ENCODE measurements around the gene HLA-DQA1.
"Not testable (repeated sequence)": the region's sequence is repeated elsewhere in the genome, so short reads cannot be mapped to it uniquely, and the experiment has no call there.

HLA-DQA1 gene

DNA sequence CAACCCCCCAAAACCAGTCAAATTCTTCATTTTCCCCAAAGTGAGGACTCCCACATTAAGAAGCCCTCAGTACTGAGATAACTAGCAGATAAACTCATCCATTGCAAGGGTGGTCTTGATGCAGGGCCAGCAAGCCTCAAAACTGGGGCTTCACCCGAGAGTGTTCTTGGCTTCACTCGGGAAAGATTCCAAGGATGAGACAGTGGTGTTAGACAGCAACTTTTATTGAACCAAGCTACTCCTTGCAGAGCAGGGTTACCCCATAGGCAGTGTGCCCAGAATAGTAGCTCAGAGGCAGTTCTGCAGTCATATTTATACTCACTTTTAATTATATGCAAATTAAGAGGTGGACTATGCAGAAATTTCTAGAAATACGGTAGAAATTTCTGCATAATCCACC is 15.8 kb upstream of the HLA-DQA1 start:
- in situ Hi-C loops (cut with MboI; ENCODE audit: low sequenced_read_pairs): no loop called here

DNA sequence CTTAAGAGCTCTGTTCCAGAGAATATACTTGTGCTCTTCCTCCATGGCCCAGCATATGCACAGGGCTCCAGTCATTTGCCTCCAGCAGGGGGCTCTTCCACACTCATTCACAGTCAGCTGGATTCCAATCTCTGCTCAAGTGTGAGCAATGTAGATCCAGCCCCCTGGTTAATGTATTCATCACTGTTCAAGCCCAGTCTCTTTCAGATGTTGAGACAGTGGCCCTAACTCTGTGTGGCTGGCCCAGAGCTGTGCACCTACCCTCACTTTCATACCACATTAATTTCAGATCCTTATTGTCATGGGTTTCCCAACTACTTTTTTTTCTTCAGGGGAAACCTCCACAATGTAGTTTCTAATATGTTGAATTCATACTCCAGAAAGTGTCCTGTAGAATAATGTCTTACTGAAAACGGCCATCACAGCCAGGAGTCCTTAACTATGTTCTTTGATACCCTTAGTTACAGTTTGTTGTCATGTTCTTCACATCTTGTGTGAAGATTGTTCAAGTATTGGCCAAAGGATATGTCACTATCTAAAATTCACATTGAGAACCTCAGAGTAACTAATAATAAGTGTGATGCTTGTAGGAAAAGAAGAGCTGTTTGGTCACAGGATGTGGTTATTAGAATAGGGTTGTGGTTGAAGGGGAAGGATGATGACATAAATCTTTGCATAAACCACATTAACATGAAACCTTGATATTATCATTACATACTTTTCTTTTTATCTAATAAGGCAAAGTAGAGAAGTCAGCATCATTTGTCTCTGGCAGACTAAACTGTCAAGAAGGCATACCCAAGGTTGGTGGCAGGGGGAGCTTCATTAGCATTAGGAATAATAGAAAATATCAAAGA is 14.4 kb upstream of the HLA-DQA1 start:
- in situ Hi-C loops (cut with MboI; ENCODE audit: low sequenced_read_pairs): no loop called here

DNA sequence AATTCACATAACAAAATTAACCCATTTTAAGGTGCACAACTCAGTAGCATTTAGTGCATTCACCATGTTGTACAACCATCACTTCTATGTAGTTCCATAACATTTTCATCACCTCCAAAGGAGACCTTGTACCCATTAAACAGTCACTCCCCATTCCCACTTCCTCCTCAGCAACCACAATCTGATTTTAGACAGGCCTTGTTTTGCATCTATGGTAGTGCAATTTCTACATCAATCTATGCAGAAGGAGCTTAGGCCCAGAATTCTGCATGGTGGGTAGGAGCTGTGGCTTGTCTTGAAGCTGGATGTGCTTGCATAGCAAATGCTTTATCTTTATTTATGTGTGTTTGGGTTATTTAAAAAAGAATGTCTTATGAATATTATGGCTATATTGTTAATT is 13.5 kb upstream of the HLA-DQA1 start:
- in situ Hi-C loops (cut with MboI; ENCODE audit: low sequenced_read_pairs): no loop called here

DNA sequence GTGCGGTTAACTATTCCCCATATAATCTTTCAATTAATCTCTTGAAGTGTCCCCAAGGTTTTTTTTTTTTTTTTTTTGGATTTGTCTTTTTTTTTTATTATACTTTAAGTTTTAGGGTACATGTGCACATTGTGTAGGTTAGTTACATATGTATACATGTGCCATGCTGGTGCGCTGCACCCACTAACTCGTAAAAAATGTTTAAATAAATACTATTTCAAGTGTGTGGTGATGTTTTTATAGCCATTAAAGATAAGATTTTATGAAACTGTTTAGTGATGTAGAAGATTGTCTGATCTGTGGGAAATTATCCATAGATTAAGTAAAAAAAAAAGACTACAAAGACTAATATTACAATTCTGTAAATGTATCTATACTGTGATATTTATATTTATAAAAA is 12.6 kb upstream of the HLA-DQA1 start:
- in situ Hi-C loops (cut with MboI; ENCODE audit: low sequenced_read_pairs): no loop called here

DNA sequence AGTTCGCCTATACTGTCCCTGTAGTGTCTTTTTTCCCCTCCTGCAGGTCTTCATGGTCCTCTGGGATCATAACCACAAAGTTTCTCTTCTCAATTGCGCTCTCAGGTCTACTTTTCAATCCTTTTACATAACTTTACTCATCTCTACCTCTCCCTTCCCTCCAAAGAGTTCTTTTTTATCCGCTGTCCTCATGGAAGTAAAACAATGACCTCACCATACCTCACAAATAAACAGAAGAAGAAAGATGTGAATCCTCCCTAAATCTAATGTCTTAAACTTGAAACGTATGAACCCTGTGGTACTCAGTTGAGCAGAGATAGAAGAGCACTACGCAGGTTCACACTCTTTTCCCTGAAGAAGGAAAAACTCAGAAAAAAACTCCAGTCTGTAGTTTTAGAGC is 12.1 kb upstream of the HLA-DQA1 start:
- in situ Hi-C loops (cut with MboI; ENCODE audit: low sequenced_read_pairs): no loop called here

DNA sequence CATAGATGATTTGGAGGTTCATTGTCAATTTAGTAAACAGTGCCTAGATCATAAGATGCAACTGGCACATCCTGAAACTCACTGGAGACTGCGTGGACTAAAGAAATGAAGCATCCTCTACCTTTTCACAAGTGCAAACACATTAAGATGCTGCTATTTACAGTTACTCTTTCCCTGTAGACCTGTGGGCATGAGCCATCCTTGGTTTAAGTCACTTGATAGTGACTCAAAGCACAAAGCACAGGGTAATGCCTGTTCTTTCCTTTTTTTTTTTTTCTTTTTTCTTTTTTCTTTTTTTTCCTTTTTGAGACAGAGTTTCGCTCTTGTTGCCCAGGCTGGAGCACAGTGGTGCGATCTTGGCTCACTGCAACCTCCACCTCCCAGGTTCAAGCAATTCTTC is 10.0 kb upstream of the HLA-DQA1 start:
- in situ Hi-C loops (cut with MboI; ENCODE audit: low sequenced_read_pairs): no loop called here

DNA sequence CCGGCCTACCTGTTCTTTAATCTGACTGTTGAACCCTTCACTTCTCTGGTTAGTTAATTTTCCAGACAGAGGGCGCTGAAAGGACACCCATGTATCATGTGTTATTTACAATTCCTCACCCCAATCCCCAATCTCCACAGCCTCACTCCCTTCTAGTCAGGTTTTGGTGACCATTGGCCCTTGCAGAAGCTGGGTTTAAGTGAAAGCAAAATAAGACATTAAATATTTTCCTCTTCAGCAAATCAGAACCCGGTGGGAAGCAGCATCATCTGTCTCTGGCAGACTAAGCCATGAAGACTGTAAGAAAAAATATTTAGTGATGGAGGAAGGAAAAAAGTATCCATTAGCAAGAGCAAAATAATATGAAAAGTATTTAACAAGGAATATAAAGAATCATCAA is 9.4 kb upstream of the HLA-DQA1 start:
- in situ Hi-C loops (cut with MboI; ENCODE audit: low sequenced_read_pairs): no loop called here

DNA sequence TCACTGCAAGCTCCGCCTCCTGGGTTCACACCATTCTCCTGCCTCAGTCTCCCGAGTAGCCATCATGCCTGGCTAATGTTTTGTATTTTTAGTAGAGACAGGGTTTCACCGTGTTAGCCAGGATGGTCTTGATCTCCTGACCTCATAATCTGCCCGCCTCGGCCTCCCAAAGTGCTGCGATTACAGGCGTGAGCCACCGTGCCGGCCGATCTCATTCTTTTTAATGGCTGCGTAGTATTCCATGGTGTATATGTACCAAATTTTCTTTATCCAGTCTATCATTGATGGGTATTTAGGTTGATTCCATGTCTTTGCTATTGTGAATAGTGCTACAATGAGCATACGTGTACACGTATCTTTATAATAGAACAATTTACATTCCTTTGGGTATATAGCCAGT is 7.4 kb upstream of the HLA-DQA1 start:
- in situ Hi-C loops (cut with MboI; ENCODE audit: low sequenced_read_pairs): not testable (repeated sequence)

DNA sequence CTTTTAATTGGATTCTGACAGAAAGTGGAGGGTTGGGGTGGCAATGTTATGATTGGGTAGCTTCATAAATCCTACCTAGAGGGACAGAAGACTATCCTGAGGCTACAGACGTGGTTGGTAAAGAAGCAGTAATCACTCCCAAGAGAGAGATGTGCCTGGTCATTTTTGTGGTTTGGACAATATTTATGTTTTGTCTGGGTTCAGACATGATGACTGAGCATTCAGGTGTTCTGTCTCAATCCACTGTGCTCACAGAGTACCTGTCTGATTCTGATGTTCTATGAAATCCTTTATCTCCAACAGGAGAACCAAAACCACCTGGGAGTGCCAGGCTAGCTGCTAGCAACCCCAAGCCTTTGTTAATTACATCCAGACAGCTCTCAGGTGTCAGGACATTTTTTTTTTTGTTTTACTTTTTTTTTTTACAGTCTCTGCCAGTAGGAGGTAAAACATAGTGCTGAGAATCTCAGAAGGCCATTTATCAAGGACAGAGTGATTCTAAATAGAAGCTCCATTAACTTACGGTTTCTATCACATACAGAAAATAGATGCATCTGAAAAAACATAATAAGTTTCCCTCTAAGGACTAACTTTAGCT is 1.6 kb upstream of the HLA-DQA1 start:
- in situ Hi-C loops (cut with MboI; ENCODE audit: low sequenced_read_pairs): no loop called here

DNA sequence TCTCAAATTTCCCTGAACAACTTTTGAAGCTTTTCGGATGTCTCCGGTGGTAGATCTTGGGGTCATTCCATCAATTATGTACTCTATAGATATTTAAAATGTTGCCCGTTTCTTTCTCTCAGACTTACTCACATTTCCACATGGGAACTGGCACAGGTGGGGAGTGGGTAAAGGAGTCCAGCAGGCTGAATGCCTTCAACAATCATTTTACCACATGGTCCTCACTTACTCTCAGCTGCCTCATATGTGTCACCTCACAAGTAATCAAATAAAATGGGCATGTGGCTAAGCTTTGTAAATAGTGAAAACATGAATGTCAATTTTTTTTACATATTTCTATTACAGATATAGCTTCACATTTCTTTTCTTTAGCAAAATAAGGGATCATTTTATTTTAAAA is 677 bp downstream of the HLA-DQA1 start:
- in situ Hi-C loops (cut with MboI; ENCODE audit: low sequenced_read_pairs): no loop called here

DNA sequence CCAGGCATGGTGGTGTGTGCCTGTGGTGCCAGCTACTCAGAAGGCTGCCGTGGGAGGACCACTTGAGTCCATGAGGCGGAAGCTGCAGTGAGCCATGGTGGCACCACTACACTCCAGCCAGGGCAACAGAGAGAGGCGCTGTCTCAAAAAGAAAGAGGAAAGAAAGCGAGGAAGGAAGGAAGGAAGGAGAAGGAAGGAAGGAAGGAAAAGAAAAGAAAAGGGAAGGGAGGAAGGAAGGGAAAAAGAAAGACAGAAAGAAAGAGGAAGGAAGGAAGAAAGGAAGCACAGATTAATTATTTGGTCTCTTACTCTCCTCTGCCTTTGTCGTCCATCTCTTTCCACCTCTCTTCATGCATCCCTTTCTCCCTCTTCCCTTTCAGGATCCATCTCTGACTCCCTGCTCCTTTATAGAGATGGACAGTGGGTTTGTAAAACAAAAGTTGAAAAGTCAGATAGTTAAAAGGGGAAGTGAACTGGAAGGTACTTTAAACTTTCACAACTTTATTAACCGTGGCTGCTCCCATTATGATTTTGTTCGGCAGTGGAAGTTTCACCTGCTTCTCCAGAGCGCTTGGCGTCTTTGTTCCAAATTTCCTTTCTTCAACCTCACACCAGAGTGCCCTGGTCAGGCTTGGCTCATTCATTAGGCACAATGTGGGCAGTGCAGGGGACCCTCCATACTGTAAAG is 1.5 kb downstream of the HLA-DQA1 start:
- in situ Hi-C loops (cut with MboI; ENCODE audit: low sequenced_read_pairs): no loop called here

DNA sequence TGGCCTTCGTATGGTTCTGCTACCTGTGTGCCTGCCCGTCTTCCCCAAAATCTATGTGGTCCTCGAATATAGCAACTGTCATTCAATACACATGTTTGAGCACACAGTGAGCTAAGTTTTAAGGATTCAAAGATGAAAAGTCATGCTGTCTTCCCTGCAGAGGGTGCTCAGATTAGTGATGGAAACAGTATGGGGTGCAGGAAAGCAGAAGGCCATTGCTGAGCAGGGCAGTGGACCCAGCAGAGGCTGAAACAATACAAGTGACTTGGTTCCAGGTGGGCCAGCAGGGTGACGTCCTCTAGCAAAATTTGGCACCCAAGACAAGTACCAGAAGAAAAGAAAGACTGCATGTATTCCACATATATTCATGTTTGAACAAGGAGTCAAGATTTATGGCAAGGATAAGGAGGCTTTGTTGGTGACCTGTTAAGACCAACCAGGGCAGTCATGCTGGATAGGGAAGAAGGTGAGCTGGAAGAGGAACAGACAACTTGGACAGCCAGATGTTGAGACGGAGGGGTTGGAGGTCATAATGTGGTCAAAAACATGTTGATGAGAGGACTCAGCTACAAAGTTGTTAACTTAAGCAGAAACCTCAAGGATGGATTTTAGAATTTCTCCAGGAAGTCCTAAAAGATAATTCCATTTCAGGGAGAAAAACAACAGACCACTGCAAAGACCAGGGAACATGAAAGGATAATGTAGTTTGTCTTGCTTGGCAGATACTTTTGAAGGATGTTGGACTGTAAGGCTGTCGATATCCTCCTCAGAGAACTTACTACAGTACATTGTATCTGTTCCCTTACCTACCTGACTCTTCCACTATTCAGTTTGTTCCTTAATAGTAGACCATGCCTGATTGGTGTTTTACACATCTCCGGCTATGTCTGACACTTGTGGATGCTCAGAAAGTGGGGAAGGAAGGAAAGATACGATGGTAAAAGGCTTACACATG is 2.5 kb downstream of the HLA-DQA1 start:
- in situ Hi-C loops (cut with MboI; ENCODE audit: low sequenced_read_pairs): no loop called here

DNA sequence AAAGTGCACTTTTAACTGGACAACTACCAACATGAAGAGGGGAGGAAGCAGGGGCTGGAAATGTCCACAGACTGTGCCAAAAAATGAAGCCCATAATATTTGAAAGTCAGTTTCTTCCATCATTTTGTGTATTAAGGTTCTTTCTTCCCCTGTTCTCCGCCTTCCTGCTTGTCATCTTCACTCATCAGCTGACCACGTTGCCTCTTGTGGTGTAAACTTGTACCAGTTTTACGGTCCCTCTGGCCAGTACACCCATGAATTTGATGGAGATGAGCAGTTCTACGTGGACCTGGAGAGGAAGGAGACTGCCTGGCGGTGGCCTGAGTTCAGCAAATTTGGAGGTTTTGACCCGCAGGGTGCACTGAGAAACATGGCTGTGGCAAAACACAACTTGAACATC is 3.9 kb downstream of the HLA-DQA1 start:
- in situ Hi-C loops (cut with MboI; ENCODE audit: low sequenced_read_pairs): no loop called here

DNA sequence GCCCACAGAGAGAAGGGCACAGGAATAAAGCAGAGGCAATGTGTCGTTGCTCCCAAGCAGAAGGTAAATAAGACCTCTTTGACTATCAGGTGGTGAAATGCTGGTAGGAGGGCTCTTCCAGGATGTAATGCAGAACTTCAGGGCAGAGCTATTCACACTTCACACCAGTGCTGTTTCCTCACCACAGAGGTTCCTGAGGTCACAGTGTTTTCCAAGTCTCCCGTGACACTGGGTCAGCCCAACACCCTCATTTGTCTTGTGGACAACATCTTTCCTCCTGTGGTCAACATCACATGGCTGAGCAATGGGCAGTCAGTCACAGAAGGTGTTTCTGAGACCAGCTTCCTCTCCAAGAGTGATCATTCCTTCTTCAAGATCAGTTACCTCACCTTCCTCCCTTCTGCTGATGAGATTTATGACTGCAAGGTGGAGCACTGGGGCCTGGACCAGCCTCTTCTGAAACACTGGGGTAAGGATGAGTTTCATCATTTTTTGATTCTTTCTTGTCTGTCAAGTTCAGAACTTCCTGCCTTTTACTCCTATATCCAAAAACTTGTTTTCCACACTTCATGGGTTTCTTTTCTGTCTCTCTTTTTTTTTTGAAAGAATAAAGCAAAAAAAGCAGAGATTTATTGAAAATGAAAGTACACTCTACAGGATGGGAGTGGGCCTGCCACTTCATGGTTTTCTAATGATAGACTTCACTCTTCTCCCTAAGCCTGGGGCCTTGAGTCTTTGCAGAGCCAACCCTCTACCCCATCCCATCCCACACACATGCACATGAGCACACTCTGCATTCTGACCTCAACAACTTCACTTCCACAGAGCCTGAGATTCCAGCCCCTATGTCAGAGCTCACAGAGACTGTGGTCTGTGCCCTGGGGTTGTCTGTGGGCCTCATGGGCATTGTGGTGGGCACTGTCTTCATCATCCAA is 4.8 kb downstream of the HLA-DQA1 start:
- in situ Hi-C loops (cut with MboI; ENCODE audit: low sequenced_read_pairs): not testable (repeated sequence)

DNA sequence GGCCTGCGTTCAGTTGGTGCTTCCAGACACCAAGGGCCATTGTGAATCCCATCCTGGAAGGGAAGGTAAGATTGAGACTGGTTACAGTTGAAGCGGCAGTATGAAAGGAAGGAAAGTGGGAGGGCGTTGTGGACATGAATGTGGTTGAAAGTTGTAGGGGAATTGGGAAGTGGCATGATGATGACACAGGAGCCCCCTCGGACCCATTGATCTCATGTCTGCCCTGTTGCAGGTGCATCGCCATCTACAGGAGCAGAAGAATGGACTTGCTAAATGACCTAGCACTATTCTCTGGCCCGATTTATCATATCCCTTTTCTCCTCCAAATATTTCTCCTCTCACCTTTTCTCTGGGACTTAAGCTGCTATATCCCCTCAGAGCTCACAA is 5.5 kb downstream of the HLA-DQA1 start:
- in situ Hi-C loops (cut with MboI; ENCODE audit: low sequenced_read_pairs): no loop called here

DNA sequence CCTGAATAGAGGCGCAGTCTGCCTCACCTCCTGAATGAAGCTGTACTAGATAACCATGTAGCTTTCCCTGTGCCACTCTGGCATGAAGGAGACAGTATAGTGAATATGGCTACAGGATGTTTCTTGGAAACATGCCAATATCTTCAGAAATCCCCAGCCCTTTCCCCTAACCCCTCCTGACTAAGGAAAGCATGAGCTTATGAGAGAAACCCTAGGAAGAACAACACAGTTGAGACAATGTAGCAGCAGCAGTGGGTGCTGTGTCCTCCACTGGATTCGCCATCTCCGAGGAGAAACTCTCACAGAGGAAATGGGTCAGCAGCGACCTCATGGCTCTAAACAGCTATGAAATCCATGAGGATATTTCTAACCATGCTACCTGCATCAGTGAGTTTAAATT is 6.7 kb downstream of the HLA-DQA1 start:
- in situ Hi-C loops (cut with MboI; ENCODE audit: low sequenced_read_pairs): no loop called here

DNA sequence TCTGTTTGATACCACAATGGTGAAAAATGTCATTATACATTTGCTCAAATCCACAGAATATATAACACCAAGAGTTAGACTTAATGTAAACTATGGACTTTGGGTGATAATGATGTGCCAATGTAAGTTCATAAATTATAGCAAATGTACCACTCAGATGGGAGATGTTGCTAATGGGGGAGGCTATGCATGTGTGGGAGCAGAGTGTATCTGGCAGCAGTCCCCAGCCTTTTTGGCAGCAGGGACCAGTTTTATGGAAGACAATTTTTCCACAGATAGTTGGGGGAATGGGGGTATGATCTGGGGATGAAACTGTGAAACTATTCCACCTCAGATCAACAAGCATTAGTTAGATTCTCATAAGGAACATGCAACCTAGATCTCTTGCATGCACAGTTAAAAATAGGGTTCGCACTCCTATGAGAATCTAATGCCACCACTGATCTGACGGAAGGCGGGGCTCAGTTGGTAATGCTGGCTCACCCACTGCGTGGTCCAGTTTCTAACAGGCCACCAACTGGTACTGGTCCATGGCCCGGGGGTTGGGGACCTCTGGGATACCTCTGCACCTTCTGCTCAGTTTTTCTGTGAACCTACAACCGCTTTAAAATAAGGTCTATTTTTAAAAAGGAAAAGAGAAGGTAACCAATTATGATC is 8.0 kb downstream of the HLA-DQA1 start:
- in situ Hi-C loops (cut with MboI; ENCODE audit: low sequenced_read_pairs): no loop called here

DNA sequence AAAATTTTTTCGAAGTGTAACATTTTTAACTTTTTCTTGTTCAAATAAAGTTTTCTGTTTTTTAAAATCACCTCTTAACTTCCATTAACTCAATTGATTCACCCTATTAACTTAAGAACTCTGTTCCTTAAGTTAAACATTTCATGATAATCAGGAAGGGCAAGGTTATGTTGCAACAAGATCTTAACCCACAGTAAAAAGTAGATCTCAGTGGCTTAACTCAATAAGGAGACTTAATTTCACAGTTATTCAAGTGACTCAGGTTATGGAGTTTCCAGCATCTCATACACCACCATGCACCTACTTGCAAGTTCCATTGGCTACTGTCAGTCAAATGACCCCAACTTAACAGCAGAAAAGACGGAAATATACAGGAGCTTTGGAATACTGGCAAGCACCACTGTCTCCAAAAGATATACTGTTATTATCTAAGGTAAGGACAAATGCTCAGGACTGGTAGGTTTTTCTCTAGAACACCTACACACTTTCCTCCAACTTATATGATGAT is 18.1 kb downstream of the HLA-DQA1 start:
- in situ Hi-C loops (cut with MboI; ENCODE audit: low sequenced_read_pairs): no loop called here

DNA sequence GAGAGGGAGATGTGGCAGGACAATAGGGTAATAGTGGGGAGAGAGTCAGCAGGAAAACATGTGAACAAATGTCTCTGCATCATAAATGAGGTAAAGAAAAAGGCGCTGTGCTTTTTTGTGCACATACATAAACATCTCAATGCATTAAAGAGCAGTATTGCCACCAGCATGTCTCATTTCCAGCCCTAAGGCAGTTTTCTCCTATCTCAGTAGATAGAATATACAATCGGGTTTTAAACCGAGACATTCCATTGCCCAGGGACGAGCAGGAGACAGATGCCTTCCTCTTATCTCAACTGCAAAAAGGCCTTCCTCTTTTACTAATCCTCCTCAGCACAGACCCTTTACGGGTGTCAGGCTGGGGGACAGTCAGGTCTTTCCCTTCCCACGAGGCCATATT is 20.1 kb downstream of the HLA-DQA1 start:
- in situ Hi-C loops (cut with MboI; ENCODE audit: low sequenced_read_pairs): not testable (repeated sequence)

All from hTERT RPE-1 (cell line).